Hematopoietic multipotent progenitor cell treated with erythropoietin and hydrocortisone succinate and interleukin-3 and kit ligand, for 6 days (in vitro differentiated cells): Measurements from ENCODE around the gene CPNE1.

ENCODE experiments used
- DNase-seq: peaks from one replicate; pipeline ENCODE4 v3.0.0-alpha.2; 2015

CPNE1 gene

GRCh38 chr20:35652641-35653429, 11.9 kb downstream of the CPNE1 start:
- no peak for DNase-seq

DNA sequence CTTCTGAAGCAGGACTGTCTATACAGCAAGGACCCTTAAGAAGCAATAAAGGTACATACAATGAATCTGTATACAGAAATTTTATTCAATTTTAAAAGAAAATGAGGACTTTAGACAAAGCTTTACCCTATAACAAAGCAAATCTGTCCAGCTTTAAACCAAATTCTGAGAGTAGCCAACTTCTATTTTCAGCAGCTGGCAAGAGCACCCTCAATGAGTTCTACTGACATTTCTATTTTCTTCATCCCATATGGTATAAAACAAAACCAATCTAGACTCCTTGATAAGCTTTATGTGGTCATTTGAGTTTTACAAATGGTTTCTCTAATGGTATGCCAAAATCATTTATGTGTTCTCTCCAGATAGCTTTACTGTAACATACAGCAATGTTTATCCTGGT, 12.7 kb downstream of the CPNE1 start:
- DNase-seq: no peak

DNA sequence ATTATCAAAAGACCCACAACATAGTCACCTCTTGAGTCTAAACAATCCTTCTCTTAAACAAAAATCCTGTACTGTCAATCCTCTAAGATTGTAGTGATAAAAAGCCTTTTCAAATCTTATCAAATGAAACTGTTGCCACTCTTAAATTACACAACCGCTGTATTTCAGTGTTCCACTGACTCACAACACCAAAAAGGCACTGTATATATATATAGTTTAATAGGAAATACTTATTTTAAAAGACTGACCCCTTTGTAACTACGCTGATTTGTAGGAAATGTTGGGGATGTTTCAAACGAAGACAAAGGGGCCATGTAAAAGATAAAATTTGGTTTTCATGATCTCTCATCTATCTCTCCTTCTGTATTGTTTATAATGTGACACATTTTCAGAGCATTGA, 14.1 kb downstream of the CPNE1 start:
- DNase-seq: no peak

DNA sequence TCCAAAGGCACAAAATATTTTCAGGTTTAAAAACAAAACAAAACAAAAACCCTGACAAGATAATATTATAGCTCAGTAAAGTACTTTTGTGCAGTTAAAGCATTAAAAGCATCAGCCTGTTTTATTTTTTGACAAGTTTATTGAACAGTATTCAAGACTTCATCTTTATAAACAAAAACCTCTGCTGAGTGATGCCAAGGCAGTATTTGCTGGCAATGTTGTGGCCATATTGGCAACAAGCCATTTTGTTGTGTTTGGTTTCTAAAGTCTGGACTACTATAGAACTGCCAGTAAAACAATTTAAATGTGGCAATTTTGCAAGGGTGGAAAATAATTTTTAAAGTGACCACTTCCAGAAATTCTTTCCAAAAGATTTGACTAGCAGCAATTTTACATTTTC, 15.9 kb downstream of the CPNE1 start:
- DNase-seq: no peak

DNA sequence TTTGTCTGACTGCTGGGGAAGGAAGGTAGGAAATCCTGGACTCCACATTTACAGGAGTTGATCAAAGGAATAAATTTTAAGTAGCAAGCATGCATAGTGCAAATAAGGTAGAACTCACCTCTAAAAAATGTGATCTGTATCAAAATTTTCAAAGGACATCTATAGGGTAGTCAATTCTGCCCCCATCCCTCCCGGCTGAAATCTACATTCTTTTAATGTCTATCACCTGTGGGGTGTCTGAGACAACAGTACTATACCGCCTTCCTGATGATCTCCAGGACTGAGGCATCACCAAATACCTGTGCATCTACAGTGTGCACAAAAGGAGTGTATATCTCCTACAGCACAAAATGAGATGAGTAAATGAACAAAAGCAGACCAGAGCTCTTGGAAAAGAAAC, 19.9 kb downstream of the CPNE1 start:
- DNase-seq: no peak

GRCh38 chr20:35643045-35643444, 21.7 kb downstream of the CPNE1 start:
- no peak for DNase-seq

- DNase-seq: peak; percentile 36
These were observed 23.0 kb downstream of the CPNE1 start for GRCh38 chr20:35641743-35642142.

DNA sequence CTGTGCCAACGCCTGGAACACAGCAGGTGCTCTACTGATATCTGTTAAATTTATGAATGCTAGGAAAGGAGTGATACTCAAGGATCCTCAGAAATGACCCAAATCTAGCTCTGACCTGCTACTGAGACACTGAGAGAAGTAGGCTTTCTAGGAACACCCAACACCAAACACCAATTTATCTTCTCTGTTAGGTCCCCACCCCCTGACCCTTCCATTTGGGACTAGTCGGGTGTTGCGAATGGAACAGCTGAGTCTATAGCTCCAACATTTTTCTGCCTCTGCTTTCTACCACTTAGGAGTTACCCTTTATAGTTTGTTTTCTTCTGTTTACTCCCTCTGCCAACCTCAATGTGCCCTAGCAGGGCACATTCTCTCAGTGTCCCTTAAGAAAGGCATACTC, 24.0 kb downstream of the CPNE1 start:
- DNase-seq: no peak

DNA sequence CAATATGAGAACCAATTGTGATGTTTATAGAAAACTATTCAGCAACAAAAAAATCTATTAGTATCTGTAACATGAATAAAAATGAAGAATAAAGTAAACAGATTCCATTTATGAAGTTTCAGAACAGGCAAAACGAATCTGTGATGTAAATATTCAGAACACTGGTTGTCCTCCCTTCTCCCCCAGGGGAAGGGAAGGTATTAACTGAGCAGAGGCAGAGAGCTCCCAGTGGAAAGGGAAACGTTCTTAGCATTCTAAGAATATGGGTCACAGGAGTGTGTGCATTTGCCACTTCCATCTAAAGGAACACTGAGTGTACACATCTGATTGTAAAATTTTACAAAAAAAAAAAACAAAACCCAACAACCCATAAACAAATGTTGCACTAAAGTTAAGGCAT, 25.9 kb downstream of the CPNE1 start:
- no peak for DNase-seq

GRCh38 chr20:35637276-35637675, 27.4 kb downstream of the CPNE1 start:
- no peak for DNase-seq

- DNase-seq: no peak
These were observed 28.6 kb downstream of the CPNE1 start for GRCh38 chr20:35636095-35636494.

- no peak for DNase-seq
These were observed 29.0 kb downstream of the CPNE1 start for GRCh38 chr20:35635652-35636051.

- no peak for DNase-seq
These were observed 32.1 kb downstream of the CPNE1 start for GRCh38 chr20:35632539-35633115.

DNA sequence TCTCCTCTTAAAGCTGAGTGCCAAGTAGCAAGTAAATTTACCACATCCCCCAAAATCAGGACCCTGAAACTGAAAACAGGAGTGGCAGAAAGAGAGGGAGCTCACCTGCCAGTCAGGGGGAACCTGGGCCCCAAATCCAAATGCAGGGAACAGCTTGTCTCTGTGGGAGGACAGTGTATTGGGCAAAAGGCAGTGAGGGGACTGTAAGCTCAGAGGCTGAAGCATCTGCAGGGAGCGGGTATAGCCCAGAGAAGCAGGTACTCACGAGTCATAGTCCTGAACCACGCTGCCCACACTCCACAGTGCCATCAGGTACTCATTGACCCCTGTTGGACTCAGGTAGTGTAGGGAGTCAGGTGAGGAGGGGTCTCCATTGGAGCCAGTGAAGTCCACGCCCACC, 34.1 kb downstream of the CPNE1 start:
- no peak for DNase-seq

- peak; percentile 57 for DNase-seq
These were observed 35.1 kb downstream of the CPNE1 start for GRCh38 chr20:35629427-35630145.

DNA sequence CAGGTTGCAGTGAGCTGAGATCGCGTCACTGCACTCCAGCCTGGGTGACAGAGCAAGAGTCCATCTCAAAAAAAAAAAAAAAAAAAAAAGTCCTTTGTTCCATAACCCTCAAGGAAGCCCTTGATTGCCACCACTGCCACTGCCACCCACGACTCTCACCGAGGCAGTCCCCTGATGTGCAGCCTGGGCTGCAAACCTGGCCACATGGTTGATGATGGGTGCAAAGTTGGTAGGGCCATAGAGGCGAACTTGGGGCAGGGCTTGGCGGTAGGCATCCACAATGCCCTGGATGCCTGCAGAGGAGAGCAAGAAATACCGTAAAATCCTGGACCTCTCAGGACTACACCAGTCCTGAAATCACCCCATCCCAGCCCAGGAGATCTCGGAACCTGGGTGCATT, 37.6 kb downstream of the CPNE1 start:
- no peak for DNase-seq

DNA sequence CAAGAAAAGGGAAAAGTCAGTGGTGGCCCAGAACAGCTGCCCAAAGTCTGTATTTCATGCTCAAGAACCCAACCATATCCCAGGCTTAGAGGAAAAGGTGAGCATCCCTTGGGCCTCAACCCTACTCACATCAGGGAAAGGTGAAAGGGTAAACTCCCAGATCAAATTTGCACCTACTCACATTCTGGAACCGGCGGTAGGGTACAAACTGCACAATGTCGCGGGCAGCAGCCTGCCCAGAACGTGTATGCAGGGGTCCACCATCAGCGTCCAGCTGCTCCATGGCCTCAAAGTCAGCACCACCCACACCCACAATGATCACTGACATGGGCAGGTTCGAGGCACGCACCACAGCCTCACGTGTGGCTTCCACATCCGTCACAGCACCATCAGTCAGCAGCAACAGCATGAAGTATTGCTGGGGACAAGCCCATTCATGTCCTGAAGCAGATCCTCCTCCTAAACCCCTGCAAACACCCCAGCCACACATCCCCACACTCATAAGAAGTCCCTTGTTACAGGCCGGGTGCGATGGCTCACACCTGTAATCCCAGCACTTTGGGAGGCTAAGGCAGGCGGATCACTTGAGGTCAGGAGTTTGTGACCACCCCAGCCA, 38.2 kb downstream of the CPNE1 start:
- DNase-seq: no peak

- DNase-seq: no peak
These were observed 38.9 kb downstream of the CPNE1 start for GRCh38 chr20:35625584-35626385.

- DNase-seq: no peak
These were observed 43.1 kb downstream of the CPNE1 start for GRCh38 chr20:35621560-35621946.

DNA sequence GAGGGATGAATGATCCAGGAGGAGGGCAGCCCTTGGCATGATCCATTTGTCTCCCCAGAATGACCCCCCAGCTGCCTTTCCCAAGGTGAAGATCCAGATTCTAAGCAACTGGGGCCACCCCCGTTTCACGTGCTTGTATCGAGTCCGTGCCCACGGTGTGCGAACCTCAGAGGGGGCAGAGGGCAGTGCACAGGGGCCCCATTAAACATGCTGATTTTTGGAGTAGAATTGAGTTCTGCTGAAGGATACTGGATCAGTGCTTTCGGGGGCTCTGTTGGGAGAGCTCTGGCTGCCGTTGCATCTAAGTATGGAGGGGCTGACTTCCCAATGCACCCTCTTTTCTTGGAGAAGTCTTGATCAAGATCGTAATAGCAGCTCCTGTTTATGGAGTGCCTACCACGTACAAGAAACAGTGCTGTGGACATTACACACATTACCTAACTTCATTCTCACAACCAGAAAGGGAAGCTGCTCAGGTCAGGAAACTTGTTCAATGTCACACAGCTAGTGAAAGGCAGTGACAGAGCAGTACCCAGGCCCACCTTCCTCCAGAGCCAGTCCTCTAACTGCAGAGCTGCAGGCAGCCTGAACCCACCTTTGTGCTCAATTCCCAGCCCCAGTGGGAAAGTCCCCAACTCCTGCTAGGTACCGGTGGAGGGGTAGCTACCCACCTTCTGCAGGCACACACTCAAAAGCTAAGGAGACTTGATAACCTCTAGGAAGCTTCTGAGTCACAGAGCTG, 43.7 kb downstream of the CPNE1 start:
- no peak for DNase-seq

GRCh38 chr20:35619196-35620095, 45.3 kb downstream of the CPNE1 start:
- peak; percentile 90 for DNase-seq
